Dedifferentiated amniotic fluid mesenchymal stem cell (primary cell): ENCODE results near the gene MAG.

Source experiments
- DNase-seq: peaks from one replicate; pipeline ENCODE4 v3.0.0-alpha.2; 2016; ENCODE audit errors: extremely low spot score

MAG gene

GRCh38 chr19:35265126-35265899 is 26.6 kb upstream of the MAG start:
- no peak for DNase-seq

- DNase-seq, result no peak
Measured at GRCh38 chr19:35265900-35266519, 26.0 kb upstream of the MAG start.

- DNase-seq, result no peak
Measured at GRCh38 chr19:35266520-35267352, 25.2 kb upstream of the MAG start.

- peak; percentile 24 for DNase-seq
Measured at GRCh38 chr19:35267353-35267817, 24.6 kb upstream of the MAG start.

GRCh38 chr19:35267818-35268535 is 24.0 kb upstream of the MAG start:
- DNase-seq, result peak; percentile 43

- peak; percentile 52 for DNase-seq
Measured at GRCh38 chr19:35268536-35269437, 23.2 kb upstream of the MAG start, which contains the start of gene USF2. Gene USF2 (plus strand): TSS chr19:35268962. CDS start chr19:35269102, 140 bp downstream.

GRCh38 chr19:35269438-35270117 is 22.4 kb upstream of the MAG start:
- DNase-seq, result peak; percentile 47

- no peak for DNase-seq
Measured at GRCh38 chr19:35270381-35270811, 21.6 kb upstream of the MAG start.

GRCh38 chr19:35271546-35271945 is 20.4 kb upstream of the MAG start:
- no peak for DNase-seq

- no peak for DNase-seq
Measured at GRCh38 chr19:35272122-35272719, 19.7 kb upstream of the MAG start.

- no peak for DNase-seq
Measured at GRCh38 chr19:35272954-35273649, 18.9 kb upstream of the MAG start.

GRCh38 chr19:35273686-35274259 is 18.2 kb upstream of the MAG start:
- no peak for DNase-seq

GRCh38 chr19:35274323-35274722 is 17.6 kb upstream of the MAG start:
- DNase-seq, result no peak

- no peak for DNase-seq
Measured at GRCh38 chr19:35276706-35277281, 15.2 kb upstream of the MAG start.

GRCh38 chr19:35278578-35279284 is 13.2 kb upstream of the MAG start:
- DNase-seq, result no peak

- no peak for DNase-seq
Measured at GRCh38 chr19:35279374-35279773, 12.6 kb upstream of the MAG start.

GRCh38 chr19:35279985-35280821 is 11.8 kb upstream of the MAG start:
- DNase-seq, result no peak
